ENCODE measurements around the gene PLEKHG5.
A peak's percentile ranks its signal among the peaks of the same experiment; 100 is the strongest.
"Not testable (repeated sequence)": the region's sequence is repeated elsewhere in the genome, so short reads cannot be mapped to it uniquely, and the experiment has no call there.

The PLEKHG5 gene

GRCh38 chr1:6495540-6496364 lies 4.3 kb upstream of the PLEKHG5 start:
- no peak for DNase-seq

GRCh38 chr1:6495041-6495441 lies 3.6 kb upstream of the PLEKHG5 start:
- no peak for DNase-seq

GRCh38 chr1:6494627-6495026 lies 3.2 kb upstream of the PLEKHG5 start:
- no peak for DNase-seq

GRCh38 chr1:6493834-6494223 lies 2.4 kb upstream of the PLEKHG5 start:
- not testable (repeated sequence) for DNase-seq

GRCh38 chr1:6491966-6492365 lies 499 bp upstream of the PLEKHG5 start:
- no peak for DNase-seq

GRCh38 chr1:6491081-6491449 lies 402 bp downstream of the PLEKHG5 start:
- DNase-seq, result no peak

- DNase-seq, result peak; percentile 87
Measured at GRCh38 chr1:6490181-6491080, 1.0 kb downstream of the PLEKHG5 start.

GRCh38 chr1:6489799-6490180 lies 1.7 kb downstream of the PLEKHG5 start:
- peak; percentile 94 for DNase-seq

- no peak for DNase-seq
Measured at GRCh38 chr1:6489383-6489765, 2.1 kb downstream of the PLEKHG5 start.

GRCh38 chr1:6488602-6489382 lies 2.7 kb downstream of the PLEKHG5 start:
- DNase-seq, result no peak

GRCh38 chr1:6487804-6488484 lies 3.5 kb downstream of the PLEKHG5 start:
- no peak for DNase-seq

- peak; percentile 93 for DNase-seq
Measured at GRCh38 chr1:6486433-6487011, 4.9 kb downstream of the PLEKHG5 start.

- no peak for DNase-seq
Measured at GRCh38 chr1:6485168-6486101, 6.0 kb downstream of the PLEKHG5 start.

GRCh38 chr1:6484826-6485167 lies 6.7 kb downstream of the PLEKHG5 start:
- DNase-seq, result no peak

GRCh38 chr1:6483761-6484117 lies 7.7 kb downstream of the PLEKHG5 start:
- no peak for DNase-seq

- DNase-seq, result no peak
Measured at GRCh38 chr1:6483017-6483760, 8.3 kb downstream of the PLEKHG5 start.

- DNase-seq, result no peak
Measured at GRCh38 chr1:6481820-6482219, 9.6 kb downstream of the PLEKHG5 start.

GRCh38 chr1:6477039-6477820 lies 14.2 kb downstream of the PLEKHG5 start:
- DNase-seq, result no peak

- DNase-seq, result no peak
Measured at GRCh38 chr1:6476483-6476882, 15.0 kb downstream of the PLEKHG5 start.

Data from activated CD8-positive, alpha-beta memory T cell treated with anti-CD3 and anti-CD28 coated beads, Interleukin-2, amount 50 U/mL, for 48 hours (primary cell).